Stimulated activated CD4-positive, alpha-beta T cell treated with anti-CD3 and anti-CD28 coated beads, Interleukin-15, amount 100 ng/mL, for 24 hours (primary cell): Measurements from ENCODE around the gene PHYHD1.

Source experiments
- DNase-seq: peaks from one replicate; pipeline ENCODE4 v3.0.0-alpha.2; 2020

Gene PHYHD1

DNA sequence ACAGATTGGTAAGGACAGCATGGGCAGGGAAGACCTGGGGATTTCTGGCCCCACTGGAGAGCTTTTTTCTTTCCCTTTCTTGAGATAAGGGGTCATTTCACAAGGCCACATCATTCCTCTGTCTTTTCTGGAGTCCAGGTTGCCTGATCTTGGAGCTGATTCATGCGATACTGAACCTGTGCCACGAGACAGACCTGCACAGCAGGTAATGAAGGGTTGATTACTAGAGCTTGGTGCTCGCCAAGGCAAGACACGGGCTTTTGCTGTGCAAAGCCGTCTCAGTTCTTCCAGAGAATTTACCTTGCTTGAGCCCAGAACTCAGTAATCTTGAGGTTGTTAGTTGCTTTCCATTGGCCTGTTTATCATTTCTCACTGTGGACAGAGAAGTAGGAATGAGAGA, 65.9 kb downstream of the PHYHD1 start:
- DNase-seq, result no peak

DNA sequence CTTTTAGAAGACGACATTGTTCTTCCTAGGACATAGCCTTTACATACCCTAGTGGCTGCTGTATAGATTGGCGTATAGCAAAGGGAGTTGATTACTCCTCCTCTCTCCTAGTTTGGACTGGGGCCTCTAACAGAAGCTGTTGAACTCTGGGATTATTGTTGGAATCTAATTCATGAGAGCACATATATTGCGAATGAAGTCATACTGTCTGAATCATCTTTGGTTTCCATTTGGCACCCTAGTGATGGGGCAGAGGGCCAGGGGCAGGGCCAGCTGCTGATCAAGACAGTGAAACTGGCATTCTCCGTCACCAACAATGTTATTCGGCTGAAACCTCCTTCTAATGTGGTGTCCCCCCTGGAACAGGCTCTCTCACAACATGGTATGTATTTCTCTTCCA, 67.0 kb downstream of the PHYHD1 start:
- no peak for DNase-seq
